ENCODE results near the gene NT5C2. TPM values are rescaled to one million over a fixed set of nuclear protein-coding genes. Genes with fewer than 3 reads are reported as not detected.

Gene NT5C2
- polyA plus RNA-seq, 1 of the 3 experiments (the other 2 are of a cell fraction) = 29.6 TPM

DNA sequence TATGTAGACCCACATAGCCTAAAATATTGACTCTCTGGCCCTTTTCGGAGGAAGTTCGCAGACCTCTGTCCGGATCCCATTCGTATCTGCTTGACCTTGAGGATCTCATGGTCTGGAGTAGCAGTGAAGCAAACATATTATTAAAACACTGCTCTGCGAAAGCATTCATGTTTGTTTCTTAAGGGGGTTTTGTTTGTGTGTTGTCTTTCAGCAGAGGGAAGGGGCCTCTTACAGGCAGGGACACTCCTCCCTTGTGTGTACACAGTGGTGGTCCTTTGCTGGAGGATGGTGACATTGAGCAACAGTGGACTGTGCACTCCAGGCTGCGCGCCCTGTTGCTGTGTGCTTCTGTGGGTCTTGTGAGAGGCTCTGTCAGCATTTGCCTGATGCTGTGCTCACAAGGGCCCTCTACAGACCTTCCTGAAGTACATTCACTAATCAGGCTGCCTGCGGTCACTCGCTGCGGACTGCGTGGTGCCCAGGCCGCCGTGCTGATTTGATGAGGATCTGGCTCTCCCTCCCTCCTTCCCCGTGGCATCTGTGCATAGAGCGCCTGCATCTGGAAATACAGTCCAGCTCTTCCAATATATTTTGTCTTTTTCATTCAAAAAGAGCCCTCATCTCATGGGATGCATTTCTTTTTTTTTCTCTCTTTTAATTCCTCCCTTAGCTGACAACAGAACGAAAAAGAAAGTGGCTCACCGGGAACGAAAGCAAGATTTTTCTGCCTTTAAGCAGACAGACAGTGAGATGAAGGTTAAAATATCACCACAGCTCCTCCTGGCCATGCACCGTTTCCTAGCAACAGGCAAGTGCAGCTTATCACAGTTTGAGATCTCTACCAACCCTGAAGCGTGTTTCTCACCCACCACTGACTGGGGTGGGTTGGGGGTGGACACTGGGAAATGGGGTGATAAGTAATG, 139.2 kb downstream of the NT5C2 start (continued):
- TF ChIP-seq, protein P1, sequence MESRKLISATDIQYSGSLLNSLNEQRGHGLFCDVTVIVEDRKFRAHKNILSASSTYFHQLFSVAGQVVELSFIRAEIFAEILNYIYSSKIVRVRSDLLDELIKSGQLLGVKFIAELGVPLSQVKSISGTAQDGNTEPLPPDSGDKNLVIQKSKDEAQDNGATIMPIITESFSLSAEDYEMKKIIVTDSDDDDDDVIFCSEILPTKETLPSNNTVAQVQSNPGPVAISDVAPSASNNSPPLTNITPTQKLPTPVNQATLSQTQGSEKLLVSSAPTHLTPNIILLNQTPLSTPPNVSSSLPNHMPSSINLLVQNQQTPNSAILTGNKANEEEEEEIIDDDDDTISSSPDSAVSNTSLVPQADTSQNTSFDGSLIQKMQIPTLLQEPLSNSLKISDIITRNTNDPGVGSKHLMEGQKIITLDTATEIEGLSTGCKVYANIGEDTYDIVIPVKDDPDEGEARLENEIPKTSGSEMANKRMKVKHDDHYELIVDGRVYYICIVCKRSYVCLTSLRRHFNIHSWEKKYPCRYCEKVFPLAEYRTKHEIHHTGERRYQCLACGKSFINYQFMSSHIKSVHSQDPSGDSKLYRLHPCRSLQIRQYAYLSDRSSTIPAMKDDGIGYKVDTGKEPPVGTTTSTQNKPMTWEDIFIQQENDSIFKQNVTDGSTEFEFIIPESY (IDR thresholded peaks at IDR 0.05; ENCODE audit: borderline replicate concordance, low read depth) = no peak
- TF ChIP-seq RAD21 (IDR thresholded peaks at IDR 0.05; ENCODE audit: low read length) (peak; percentile 73), NRF1 (IDR thresholded peaks at IDR 0.05; ENCODE audit: low read depth, low read length) (no peak), GATA2 (CRISPR knock-in tag; IDR thresholded peaks at IDR 0.05) (peak; percentile 81), RCOR1 (IDR thresholded peaks at IDR 0.05; ENCODE audit: low read length) (peak; percentile 86), CTCF (IDR thresholded peaks at IDR 0.05) (peak; percentile 55), EP300 (IDR thresholded peaks at IDR 0.05; ENCODE audit: borderline replicate concordance in 1 of 2, low read depth in 1 of 2, low read length in 1 of 2) (no peak), JUND (IDR thresholded peaks at IDR 0.05) (no peak), SMC3 (IDR thresholded peaks at IDR 0.05; ENCODE audit: low read depth, low read length) (peak; percentile 71), POLR2AphosphoS5 (IDR thresholded peaks at IDR 0.05; ENCODE audit: low read depth, low read length) (no peak), ELF1 (IDR thresholded peaks at IDR 0.05) (no peak), NFIC (IDR thresholded peaks at IDR 0.05; ENCODE audit: borderline replicate concordance) (no peak), EZH2phosphoT487 (IDR thresholded peaks at IDR 0.05; ENCODE audit: borderline replicate concordance, low read depth) (no peak), MXI1 (IDR thresholded peaks at IDR 0.05; ENCODE audit: low read depth, low read length) (peak; percentile 92), TEAD4 (IDR thresholded peaks at IDR 0.05; ENCODE audit: borderline replicate concordance, insufficient read depth) (no peak), MEF2A (IDR thresholded peaks at IDR 0.05; ENCODE audit: borderline replicate concordance, low read depth) (no peak), RXRA (IDR thresholded peaks at IDR 0.05; ENCODE audit: borderline replicate concordance, low read depth) (no peak), FOXM1 (IDR thresholded peaks at IDR 0.05; ENCODE audit: low read depth) (no peak), RFX5 (IDR thresholded peaks at IDR 0.05; ENCODE audit: low read length) (no peak), PBX3 (IDR thresholded peaks at IDR 0.05) (no peak), YY1 (IDR thresholded peaks at IDR 0.05; ENCODE audit: low read depth) (no peak), FOSL2 (IDR thresholded peaks at IDR 0.05; ENCODE audit: borderline replicate concordance, low read depth) (no peak), TCF12 (IDR thresholded peaks at IDR 0.05) (no peak), FOXJ3 (CRISPR knock-in tag; IDR thresholded peaks at IDR 0.05) (peak; percentile 58; the same call in 1 of the 2 replicates)
- TF ChIP-seq, protein P2, sequence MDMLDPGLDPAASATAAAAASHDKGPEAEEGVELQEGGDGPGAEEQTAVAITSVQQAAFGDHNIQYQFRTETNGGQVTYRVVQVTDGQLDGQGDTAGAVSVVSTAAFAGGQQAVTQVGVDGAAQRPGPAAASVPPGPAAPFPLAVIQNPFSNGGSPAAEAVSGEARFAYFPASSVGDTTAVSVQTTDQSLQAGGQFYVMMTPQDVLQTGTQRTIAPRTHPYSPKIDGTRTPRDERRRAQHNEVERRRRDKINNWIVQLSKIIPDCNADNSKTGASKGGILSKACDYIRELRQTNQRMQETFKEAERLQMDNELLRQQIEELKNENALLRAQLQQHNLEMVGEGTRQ (IDR thresholded peaks at IDR 0.05; ENCODE audit: borderline replicate concordance, low read depth, low read length) = peak; percentile 47; the same call in 1 of the 2 replicates
- TF ChIP-seq, protein P3, sequence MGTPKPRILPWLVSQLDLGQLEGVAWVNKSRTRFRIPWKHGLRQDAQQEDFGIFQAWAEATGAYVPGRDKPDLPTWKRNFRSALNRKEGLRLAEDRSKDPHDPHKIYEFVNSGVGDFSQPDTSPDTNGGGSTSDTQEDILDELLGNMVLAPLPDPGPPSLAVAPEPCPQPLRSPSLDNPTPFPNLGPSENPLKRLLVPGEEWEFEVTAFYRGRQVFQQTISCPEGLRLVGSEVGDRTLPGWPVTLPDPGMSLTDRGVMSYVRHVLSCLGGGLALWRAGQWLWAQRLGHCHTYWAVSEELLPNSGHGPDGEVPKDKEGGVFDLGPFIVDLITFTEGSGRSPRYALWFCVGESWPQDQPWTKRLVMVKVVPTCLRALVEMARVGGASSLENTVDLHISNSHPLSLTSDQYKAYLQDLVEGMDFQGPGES (IDR thresholded peaks at IDR 0.05; ENCODE audit: low read depth, low read length) = no peak

All from SK-N-SH (cell line).